ENCODE measurements around the gene TRIM15.
"Not testable (repeated sequence)": the region's sequence is repeated elsewhere in the genome, so short reads cannot be mapped to it uniquely, and the experiment has no call there.

TRIM15 gene

GRCh38 chr6:30135757-30136156 is 27.6 kb upstream of the TRIM15 start, which contains the start of gene TRIM40:
TSS of gene TRIM40 (plus strand) at chr6:30136140. CDS start at chr6:30137037, 897 bp downstream.
- no peak for TF ChIP-seq CTCF (IDR thresholded peaks at IDR 0.05; ENCODE audit: insufficient read depth, low read depth, low read length, missing control alignments)
- no peak for DNase-seq (ENCODE audit: low read depth)
- no peak within 1 kb of the TSS for H3K4me3 ChIP-seq (ENCODE audit: low read length)

- H3K4me3 ChIP-seq (ENCODE audit: low read length) = no peak overlapping the region
- TF ChIP-seq CTCF (IDR thresholded peaks at IDR 0.05; ENCODE audit: insufficient read depth, low read depth, low read length, missing control alignments) = no peak
- DNase-seq (ENCODE audit: low read depth) = no peak
These were observed 26.6 kb upstream of the TRIM15 start for GRCh38 chr6:30136570-30137286.

GRCh38 chr6:30140240-30140639 is 23.1 kb upstream of the TRIM15 start:
- H3K4me3 ChIP-seq (ENCODE audit: low read length) = not testable (repeated sequence)

GRCh38 chr6:30142665-30143064 is 20.7 kb upstream of the TRIM15 start:
- TF ChIP-seq CTCF (IDR thresholded peaks at IDR 0.05; ENCODE audit: insufficient read depth, low read depth, low read length, missing control alignments) = no peak
- H3K4me3 ChIP-seq (ENCODE audit: low read length) = no peak overlapping the region
- no peak for DNase-seq (ENCODE audit: low read depth)

More at GRCh38 chr6:30140240-30140639, 23.1 kb upstream of the TRIM15 start:
- DNase-seq (ENCODE audit: low read depth) = not testable (repeated sequence)

GRCh38 chr6:30143780-30144179 is 19.6 kb upstream of the TRIM15 start:
- no peak for DNase-seq (ENCODE audit: low read depth)
- no peak overlapping the region for H3K4me3 ChIP-seq (ENCODE audit: low read length)

GRCh38 chr6:30144811-30145210 is 18.5 kb upstream of the TRIM15 start:
- DNase-seq (ENCODE audit: low read depth) = no peak
- TF ChIP-seq CTCF (IDR thresholded peaks at IDR 0.05; ENCODE audit: insufficient read depth, low read depth, low read length, missing control alignments) = no peak
- H3K4me3 ChIP-seq (ENCODE audit: low read length) = no peak overlapping the region

More at GRCh38 chr6:30143780-30144179, 19.6 kb upstream of the TRIM15 start:
- TF ChIP-seq CTCF (IDR thresholded peaks at IDR 0.05; ENCODE audit: insufficient read depth, low read depth, low read length, missing control alignments) = no peak

- TF ChIP-seq CTCF (IDR thresholded peaks at IDR 0.05; ENCODE audit: insufficient read depth, low read depth, low read length, missing control alignments) = no peak
- no peak overlapping the region for H3K4me3 ChIP-seq (ENCODE audit: low read length)
- DNase-seq (ENCODE audit: low read depth) = no peak
These were observed 17.5 kb upstream of the TRIM15 start for GRCh38 chr6:30145818-30146217.
